GM12872 (cell line): ENCODE data around the gene PTTG1IP.

Experiments used
- TF ChIP-seq, protein P1 (sequence below): IDR thresholded peaks from 3 replicates; pipeline ENCODE4 v1.5.1; 2011; ENCODE audit warnings: low read depth, mild to moderate bottlenecking, low read length, moderate library complexity; ENCODE audit not compliant: insufficient read depth

Gene PTTG1IP

DNA sequence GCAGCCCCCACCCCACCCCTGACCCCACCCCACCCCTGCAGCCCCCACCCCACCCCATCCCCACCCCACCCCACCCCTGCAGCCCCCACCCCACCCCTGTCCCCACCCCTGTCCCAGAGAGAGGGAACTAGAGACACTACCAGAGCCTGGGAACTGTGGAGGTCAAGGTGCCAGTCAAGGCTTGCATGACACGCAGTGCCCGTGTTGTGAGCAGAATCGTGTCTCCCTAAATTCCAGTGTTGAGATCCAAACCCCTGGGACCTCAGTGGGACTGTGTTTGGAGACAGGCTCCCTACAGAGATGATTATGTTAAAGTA lies 37.2 kb downstream of the PTTG1IP start:
- TF ChIP-seq, protein P1, sequence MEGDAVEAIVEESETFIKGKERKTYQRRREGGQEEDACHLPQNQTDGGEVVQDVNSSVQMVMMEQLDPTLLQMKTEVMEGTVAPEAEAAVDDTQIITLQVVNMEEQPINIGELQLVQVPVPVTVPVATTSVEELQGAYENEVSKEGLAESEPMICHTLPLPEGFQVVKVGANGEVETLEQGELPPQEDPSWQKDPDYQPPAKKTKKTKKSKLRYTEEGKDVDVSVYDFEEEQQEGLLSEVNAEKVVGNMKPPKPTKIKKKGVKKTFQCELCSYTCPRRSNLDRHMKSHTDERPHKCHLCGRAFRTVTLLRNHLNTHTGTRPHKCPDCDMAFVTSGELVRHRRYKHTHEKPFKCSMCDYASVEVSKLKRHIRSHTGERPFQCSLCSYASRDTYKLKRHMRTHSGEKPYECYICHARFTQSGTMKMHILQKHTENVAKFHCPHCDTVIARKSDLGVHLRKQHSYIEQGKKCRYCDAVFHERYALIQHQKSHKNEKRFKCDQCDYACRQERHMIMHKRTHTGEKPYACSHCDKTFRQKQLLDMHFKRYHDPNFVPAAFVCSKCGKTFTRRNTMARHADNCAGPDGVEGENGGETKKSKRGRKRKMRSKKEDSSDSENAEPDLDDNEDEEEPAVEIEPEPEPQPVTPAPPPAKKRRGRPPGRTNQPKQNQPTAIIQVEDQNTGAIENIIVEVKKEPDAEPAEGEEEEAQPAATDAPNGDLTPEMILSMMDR = no peak

DNA sequence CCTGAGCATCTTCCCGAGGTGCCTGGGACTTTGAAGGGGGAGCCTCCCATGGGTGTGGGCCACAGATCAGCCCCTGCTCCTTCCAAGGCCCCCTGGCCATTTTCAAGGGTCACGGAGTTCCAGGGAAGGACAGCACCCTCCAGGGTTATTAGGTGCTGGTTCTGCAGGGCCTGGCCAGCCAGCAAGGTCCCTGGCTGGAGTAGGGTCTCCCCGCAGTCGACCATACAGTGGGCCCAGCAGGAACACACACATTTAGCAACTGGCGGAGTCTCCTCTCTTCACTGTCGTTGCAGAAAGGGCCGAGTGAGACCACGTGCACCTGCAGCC lies 37.9 kb downstream of the PTTG1IP start:
- TF ChIP-seq, protein P1 = no peak

DNA sequence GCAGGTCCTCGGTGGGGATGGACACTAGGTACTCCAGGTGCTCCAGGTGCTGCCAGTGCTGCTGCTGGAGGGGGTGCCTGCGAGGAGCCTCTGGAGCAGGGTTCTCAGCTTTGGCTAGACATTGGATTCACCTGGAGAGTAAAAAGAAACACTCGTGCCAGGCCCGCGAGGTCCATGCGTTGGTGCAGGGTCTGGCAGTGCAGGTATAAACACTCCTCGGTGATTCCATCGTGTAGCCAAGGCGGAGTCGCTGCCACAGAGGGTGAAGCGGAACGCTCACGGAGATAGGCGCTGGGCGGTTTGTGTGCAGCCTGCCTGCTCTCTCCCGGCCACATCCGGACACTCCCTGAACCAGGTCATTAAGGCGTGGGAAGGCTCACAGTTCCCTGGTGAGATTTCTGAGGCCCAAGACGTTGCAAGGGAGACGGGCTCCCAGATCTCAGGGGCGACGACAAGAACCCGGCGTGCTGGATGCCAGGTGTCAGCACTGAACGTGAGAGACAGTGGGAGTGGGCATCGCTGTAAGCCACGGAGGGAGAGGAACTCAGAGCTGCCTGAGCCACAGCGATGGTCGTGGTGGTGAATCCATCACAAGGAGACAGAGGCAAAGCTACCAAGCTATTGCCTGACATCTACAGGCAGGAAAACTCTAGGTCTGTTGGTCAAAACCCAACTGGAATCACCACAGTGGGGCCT lies 38.4 kb downstream of the PTTG1IP start:
- TF ChIP-seq, protein P1 = no peak

DNA sequence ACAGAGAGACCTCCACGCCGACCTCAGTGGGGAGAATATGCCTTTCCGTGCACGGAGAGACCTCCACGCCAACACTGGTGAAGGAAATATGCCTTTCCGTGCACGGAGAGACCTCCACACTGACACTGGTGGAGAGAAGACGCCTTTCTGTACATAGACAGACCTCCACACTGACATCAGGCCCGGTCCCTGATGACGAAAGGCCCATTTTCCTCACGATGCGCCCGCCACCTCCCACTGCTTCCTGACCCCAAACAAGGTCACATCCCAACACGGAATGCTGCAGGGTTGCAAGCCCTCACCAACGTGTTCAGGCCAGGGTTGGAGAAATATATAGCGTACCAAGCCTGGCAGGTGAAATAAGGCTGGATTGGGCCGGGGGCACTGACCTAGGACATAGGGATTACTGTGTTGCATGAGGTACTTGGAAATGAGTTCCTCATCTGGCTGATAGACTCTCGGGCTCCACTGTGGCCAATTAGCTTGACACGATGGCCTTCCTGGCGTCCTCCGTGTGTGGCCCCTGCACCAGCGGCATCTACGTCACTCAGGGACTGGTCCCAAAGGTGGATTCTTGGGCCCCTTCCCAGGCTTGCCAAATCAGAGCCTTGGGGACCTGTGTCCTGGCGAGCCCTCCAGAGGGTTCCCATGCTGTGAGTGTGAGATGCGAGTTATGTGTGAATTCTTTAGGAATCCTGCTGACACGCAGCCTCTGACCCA lies 39.1 kb downstream of the PTTG1IP start:
- TF ChIP-seq, protein P1 = no peak

DNA sequence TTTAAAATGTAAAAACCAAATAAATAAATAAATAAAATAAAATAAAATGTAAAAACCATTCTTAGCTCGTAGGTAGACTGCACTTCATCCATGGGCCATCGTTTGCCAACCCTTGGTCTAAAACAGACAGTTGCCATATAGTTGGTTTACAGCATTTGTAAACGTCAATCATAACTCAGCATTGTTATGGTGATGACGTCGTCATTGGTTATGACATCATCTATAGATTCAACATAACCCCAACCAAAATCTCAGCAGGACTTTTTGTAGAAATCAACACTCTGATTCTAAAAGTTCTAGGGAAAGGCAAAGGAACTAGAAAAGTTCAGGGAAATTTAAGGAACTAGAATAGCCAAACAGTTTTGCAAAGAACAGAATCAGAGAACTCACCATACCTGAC lies 39.8 kb downstream of the PTTG1IP start:
- TF ChIP-seq, protein P1 = no peak

DNA sequence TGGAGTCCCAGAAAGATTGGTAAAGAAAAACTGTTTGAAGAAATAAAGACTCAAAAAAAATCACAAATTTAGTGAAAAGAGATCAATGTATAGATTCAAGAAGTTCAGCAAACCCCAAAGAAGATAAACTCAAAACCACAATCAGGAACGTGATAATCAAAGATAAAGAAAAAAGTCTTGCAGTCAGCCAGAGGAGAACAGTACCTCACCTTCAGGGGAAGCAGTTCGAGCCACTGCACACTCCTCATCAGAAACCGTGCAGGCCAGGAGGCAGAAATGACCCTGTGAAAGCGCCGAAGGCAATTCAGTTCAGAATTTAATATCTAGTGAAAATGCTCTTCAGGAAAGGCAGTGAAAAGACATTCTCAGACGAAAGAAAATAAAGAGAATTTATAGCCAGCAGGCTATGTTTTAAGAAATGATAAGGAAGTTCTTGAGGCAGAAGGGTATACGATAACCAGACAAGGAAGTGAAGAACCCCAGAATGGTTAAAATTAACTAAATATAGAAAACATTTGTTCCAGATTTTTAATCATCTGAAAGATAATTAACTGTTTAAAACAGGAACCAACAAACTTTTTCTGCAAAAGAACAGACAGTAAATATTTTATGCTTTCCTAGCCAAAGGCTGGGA lies 42.1 kb downstream of the PTTG1IP start:
- TF ChIP-seq, protein P1 = no peak

DNA sequence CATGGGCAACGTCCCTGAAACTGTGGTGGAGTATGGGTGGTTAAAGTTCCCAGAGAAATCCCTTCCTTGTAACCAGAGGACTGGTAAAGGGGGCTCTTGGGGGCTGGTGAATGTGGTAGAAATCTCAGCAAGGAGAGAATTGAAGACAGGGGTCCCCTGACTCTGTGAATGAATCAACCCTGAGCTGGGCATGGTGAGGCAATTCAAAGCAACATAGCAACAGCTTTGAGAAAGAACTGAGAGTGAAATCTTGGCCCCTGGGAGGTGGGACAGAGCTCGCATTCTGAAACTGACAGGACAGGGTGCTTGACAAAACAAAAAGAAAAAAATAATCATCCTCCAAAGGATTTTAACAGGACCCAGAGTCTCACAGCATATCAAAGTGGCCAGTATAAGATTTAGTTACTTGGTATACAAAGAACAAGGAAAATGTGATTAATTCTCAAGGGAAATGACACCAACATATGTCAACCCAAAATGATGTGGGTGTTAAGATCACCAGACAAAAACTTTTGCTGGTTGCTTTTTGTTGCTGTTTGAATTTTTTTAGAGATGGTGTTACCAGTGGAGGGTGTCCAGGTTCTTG lies 43.9 kb downstream of the PTTG1IP start:
- TF ChIP-seq, protein P1 = no peak
